Spleen (tissue), 11 donors: ENCODE data around the gene FNTB. TPM values are rescaled to one million over a fixed set of nuclear protein-coding genes. Genes with fewer than 3 reads are reported as not detected.

ENCODE experiments used
- DNase-seq: peaks from one replicate; pipeline ENCODE4 v3.0.0-alpha.2; 2020
- H3K27ac ChIP-seq, 8 donors: fragments of 200-600 bp; sonication (generic) in 7 of 8; 1 replicate in 4 of 8; 2 replicates in 4 of 8; pipeline versions ENCODE4 v1.5.0 to v1.8.0; 2016 to 2021; ENCODE audit warnings: inconsistent platforms in 4 of 8, mild to moderate bottlenecking in 4 of 8, moderate library complexity in 1 of 8
- H3K27me3 ChIP-seq, 7 donors: fragments of 200-600 bp; sonication (generic) in 6 of 7; replicated peaks in 1 of 7; 1 replicate in 4 of 7; 2 replicates in 3 of 7; pipeline versions ENCODE4 v1.5.0 to v1.8.0; 2016 to 2021; ENCODE audit warnings: inconsistent platforms in 3 of 7, mild to moderate bottlenecking in 1 of 7
- H3K36me3 ChIP-seq, 6 donors: fragments of 200-600 bp; sonication (generic) in 5 of 6; 1 replicate in 4 of 6; 2 replicates in 2 of 6; pipeline versions ENCODE4 v1.5.0 to v1.8.0; 2016 to 2021; ENCODE audit warnings: inconsistent platforms in 2 of 6
- H3K4me1 ChIP-seq, 6 donors: fragments of 200-600 bp; sonication (generic) in 5 of 6; 1 replicate in 3 of 6; 2 replicates in 3 of 6; pipeline versions ENCODE4 v1.5.0 to v1.8.0; 2016 to 2021; ENCODE audit warnings: inconsistent platforms in 3 of 6
- H3K4me3 ChIP-seq, 8 donors: fragments of 200-600 bp; sonication (generic) in 7 of 8; 1 replicate in 4 of 8; 2 replicates in 4 of 8; pipeline versions ENCODE4 v1.5.0 to v1.8.0; 2016 to 2021; ENCODE audit warnings: inconsistent platforms in 4 of 8, mild to moderate bottlenecking in 4 of 8, moderate library complexity in 2 of 8
- H3K9me3 ChIP-seq, 8 donors: fragments of 200-600 bp; sonication (generic) in 7 of 8; 1 replicate in 4 of 8; 2 replicates in 4 of 8; pipeline versions ENCODE4 v1.5.0 to v1.8.0; 2016 to 2021; ENCODE audit warnings: inconsistent platforms in 4 of 8
- POLR2A ChIP-seq, 3 donors: fragments of 450-650 bp; IDR thresholded peaks; one replicate each; pipeline ENCODE4 v1.5.1; 2017; ENCODE audit warnings: antibody characterized with exemption in 3 of 3, mild to moderate bottlenecking in 1 of 3
- POLR2AphosphoS5 ChIP-seq, 3 donors: sonication (generic); formaldehyde crosslinking; IDR thresholded peaks; one replicate each; pipeline ENCODE4 v1.5.1; 2017; ENCODE audit warnings: antibody characterized with exemption in 3 of 3
- WGBS, 5 donors: extraction: QIAGEN DNeasy Blood & Tissue Kit in 3 of 5; methylation state at CpG; one replicate each; pipeline versions ENCODE4 v1.1.5 to v1.1.7; 2013 to 2018; 5-methylcytosine and 5-hydroxymethylcytosine counted together
- intact Hi-C: fragments of 100-400 bp; cut with DNase I; formaldehyde crosslinking; loops from one replicate; pipeline ENCODE4 v1.15.0; 2023; ENCODE audit warnings: low total_unique reads
- polyA plus RNA-seq, 3 donors: library from polyadenylated mRNA; stranded (reverse); fragments of 200-250 nt; gene quantifications; one replicate each; pipeline ENCODE4 v1.2.1, GENCODE V29; 2013
- total RNA-seq, 7 donors: library from RNA; depleted of rRNA in 3 of 7; stranded (reverse); fragments of >200 nt in 3 of 7; fragmentation: NEBNext Ultra II Directional in 4 of 7; extraction: Animal tissue kit (Norgen Biotek cat#: 25700) in 4 of 7; gene quantifications; one replicate each; pipeline versions ENCODE4 v1.1.0 to v1.2.1, GENCODE V29; 2016 to 2021
- TF ChIP-seq, protein P1 (sequence below), 11 experiments: fragments of 200-600 bp in 7 of 11; fragments of 450-650 bp in 4 of 11; sonication (generic) in 4 of 11; IDR thresholded peaks in 8 of 11; conservative IDR thresholded peaks in 3 of 11; 1 replicate in 7 of 11; 2 replicates in 4 of 11; pipeline versions ENCODE4 v1.4.0 to v1.8.0; 2016 to 2021; ENCODE audit warnings: antibody characterized with exemption in 11 of 11, inconsistent platforms in 4 of 11, mild to moderate bottlenecking in 1 of 11
- donor health status: healthy with polysubstance abuse.
- donor health status: DM: no; HTN: no; CAD: no; lungs with moderate emphysema.
- donor health status: DM: no; HTN: no; CAD: no.
- donor health status: Bipolar disorder and iron deficiency.
- donor health status: healthy.
- donor health status: DM: no; HTN: no; CAD: no.
- donor health status: DM: yes; HTN: yes; CAD: no.

FNTB gene
- total and polyA plus RNA-seq, 10 donors, result 4.7 to 17.0 (median 10.0) TPM

DNA sequence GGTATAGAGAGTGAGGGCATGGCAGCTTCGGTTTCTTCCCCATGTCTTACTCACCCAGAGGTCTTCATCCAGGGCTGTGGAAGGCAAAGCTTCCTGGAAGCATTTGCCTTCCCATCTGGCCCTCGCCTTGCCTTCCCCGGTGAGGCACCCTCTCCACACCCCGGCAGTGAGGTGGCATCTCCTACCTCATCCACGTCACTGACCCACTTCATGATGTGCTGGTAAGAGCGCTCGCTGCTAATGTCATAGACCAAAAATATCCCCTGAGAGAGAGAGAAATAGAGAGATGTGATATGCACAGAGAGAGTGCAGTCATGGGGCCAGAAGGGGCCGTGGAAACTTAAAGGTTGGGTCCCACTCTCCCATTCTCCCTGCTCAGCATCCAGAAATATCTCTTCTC lies 35.8 kb upstream of the FNTB start:
- Histone ChIP-seq H3K36me3 (peaks cover 0 to 57% (median 5%) of the 10 kb centered on the region in 6 donors), H3K27ac (no peak overlapping the region), H3K27me3 (no peaks in the 10 kb centered on the region), H3K4me3 (no peak overlapping the region), H3K9me3 (no peaks in the 10 kb centered on the region), H3K4me1 (peaks cover 0 to 19% (median 2%) of the 10 kb centered on the region in 6 donors)
- 95 to 98% (median 96%) methylated on average over 8 of the region's 8 CpGs for WGBS, 5 donors
- intact Hi-C loops, result no loop called here
- TF ChIP-seq, protein P1, sequence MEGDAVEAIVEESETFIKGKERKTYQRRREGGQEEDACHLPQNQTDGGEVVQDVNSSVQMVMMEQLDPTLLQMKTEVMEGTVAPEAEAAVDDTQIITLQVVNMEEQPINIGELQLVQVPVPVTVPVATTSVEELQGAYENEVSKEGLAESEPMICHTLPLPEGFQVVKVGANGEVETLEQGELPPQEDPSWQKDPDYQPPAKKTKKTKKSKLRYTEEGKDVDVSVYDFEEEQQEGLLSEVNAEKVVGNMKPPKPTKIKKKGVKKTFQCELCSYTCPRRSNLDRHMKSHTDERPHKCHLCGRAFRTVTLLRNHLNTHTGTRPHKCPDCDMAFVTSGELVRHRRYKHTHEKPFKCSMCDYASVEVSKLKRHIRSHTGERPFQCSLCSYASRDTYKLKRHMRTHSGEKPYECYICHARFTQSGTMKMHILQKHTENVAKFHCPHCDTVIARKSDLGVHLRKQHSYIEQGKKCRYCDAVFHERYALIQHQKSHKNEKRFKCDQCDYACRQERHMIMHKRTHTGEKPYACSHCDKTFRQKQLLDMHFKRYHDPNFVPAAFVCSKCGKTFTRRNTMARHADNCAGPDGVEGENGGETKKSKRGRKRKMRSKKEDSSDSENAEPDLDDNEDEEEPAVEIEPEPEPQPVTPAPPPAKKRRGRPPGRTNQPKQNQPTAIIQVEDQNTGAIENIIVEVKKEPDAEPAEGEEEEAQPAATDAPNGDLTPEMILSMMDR (IDR thresholded peaks at IDR 0.05 in 8 of 11, conservative IDR thresholded peaks at IDR 0.05 in 3 of 11), result no peak
- no peak for TF ChIP-seq POLR2A (IDR thresholded peaks at IDR 0.05)
- no peak for TF ChIP-seq POLR2AphosphoS5 (IDR thresholded peaks at IDR 0.05)
- DNase-seq, result no peak

DNA sequence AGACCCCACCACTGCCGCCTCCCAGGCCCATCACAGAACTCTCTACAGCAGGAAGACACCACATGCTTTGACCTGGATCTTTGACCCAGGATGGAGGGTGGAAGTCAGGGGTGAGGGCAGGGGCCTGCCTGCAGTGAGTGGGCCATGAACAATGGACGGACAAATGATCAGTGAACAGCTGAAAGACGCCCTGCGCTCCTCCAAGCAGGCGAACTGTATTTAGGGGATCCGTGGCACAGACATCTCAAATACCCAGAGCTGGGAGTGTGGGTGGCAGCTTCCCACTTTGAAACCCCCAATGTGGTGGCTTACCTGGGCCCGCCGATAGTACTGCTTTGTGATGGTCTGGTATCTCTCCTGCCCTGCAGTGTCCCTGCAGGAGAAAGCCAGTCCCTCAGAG lies 35.4 kb upstream of the FNTB start:
- 90 to 95% (median 95%) methylated on average over 8 of the region's 8 CpGs for WGBS, 5 donors

DNA sequence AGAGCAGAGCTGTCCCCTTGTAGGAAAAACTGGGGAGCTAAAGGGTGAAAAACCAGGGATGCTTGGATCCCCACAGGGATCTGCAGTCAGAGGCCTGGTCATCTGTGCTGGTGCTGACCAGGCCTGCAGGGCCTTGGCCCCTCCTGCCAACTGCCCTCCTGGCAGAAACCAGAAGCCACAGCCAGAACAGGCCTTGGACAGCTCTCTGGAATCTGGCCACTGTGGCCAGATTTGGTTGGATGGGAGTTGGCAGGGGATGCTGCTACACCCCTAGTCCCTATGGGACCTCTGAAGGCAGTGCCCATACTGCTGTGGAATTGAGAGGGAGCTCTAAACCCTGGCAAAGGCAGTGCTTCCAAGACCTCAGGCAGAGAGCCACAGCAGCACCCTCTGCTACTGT lies 35.0 kb upstream of the FNTB start:
- TF ChIP-seq, protein P1 (IDR thresholded peaks at IDR 0.05 in 8 of 11, conservative IDR thresholded peaks at IDR 0.05 in 3 of 11), result no peak
- TF ChIP-seq POLR2AphosphoS5 (IDR thresholded peaks at IDR 0.05) (no peak), POLR2A (IDR thresholded peaks at IDR 0.05) (no peak)
- intact Hi-C loops, result no loop called here

More for the DNA sequence above, 35.4 kb upstream of the FNTB start:
- no peak for TF ChIP-seq POLR2AphosphoS5 (IDR thresholded peaks at IDR 0.05)
- H3K36me3 ChIP-seq, result peaks cover 0 to 60% (median 4%) of the 10 kb centered on the region in 6 donors
- H3K27ac ChIP-seq, result no peak overlapping the region
- H3K4me3 ChIP-seq, result no peak overlapping the region
- no peak for DNase-seq
- intact Hi-C loops, result no loop called here
- H3K9me3 ChIP-seq, result no peaks in the 10 kb centered on the region
- peaks cover 0 to 19% (median 2%) of the 10 kb centered on the region in 6 donors for H3K4me1 ChIP-seq
- no peaks in the 10 kb centered on the region for H3K27me3 ChIP-seq

DNA sequence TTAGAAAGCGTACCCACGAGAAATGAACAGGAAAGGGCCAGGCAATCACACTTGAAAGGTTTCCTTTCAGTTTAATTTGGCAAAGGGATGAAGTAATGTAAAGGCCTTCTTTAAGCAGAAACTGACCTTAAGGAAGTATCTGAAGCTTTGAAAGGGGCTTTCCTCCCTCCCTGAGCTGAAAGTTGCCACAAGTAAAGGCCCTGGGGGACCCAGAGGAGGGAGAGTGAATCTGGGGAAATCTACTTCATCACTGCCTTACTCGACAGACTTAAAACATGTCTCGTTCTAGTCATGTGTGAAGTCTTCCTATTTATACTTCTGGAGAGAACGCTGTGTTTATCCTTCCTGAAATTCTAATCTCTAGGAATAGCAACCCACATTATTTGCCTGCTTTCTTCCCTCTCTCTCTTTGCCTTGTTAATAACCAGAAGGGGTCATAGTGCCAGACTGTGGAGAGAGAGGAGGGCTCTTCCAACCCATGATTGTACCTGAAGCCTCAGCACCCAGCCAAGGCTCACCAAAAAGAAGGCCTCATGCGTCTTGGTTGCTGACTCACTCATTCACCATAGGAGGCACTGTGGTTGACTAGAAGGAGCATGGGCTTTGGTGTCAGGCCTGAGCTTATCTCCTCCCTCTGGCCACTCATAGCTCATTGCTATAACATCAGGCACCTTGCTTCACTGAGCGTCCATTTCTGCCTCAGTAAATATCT lies 33.9 kb upstream of the FNTB start:
- intact Hi-C loops, result no loop called here
- no peaks in the 10 kb centered on the region for H3K9me3 ChIP-seq
- no peaks in the 10 kb centered on the region for H3K27me3 ChIP-seq
- peaks cover 0 to 14% (median 2%) of the 10 kb centered on the region in 6 donors for H3K4me1 ChIP-seq
- H3K36me3 ChIP-seq, result peaks cover 0 to 59% (median 4%) of the 10 kb centered on the region in 6 donors
- 52 to 69% (median 58%) methylated on average over 6 to 7 of the region's 7 CpGs for WGBS, 5 donors
- no peak for DNase-seq
- TF ChIP-seq POLR2A (IDR thresholded peaks at IDR 0.05) (no peak), POLR2AphosphoS5 (IDR thresholded peaks at IDR 0.05) (no peak)
- no peak overlapping the region for H3K27ac ChIP-seq
- H3K4me3 ChIP-seq, result no peak overlapping the region

More for the DNA sequence above, 35.0 kb upstream of the FNTB start:
- no peak for DNase-seq
- Histone ChIP-seq H3K9me3 (no peaks in the 10 kb centered on the region), H3K4me3 (no peak overlapping the region), H3K27ac (no peak overlapping the region), H3K27me3 (no peaks in the 10 kb centered on the region), H3K36me3 (peaks cover 0 to 60% (median 4%) of the 10 kb centered on the region in 6 donors), H3K4me1 (peaks cover 0 to 19% (median 2%) of the 10 kb centered on the region in 6 donors)

DNA sequence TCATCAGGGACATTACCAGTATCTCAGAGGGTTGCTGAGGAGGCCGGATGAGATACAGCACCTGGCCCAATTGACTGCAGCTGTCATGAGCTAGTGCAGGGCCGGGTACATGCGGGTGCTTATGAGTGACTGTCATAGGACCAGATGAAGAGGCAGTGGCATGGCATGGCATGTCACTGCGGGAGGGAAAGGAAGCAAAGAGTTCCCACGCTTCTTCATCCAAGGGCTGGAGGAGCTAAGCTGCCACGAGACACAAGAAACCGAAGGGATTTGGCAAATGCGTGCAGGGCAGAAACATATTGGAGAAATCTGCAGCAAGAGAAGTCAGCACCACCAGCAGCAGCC lies 33.4 kb upstream of the FNTB start:
- 89 to 96% (median 95%) methylated on average over 8 of the region's 8 CpGs for WGBS, 5 donors
- no peak overlapping the region for H3K4me3 ChIP-seq
- peaks cover 0 to 14% (median 2%) of the 10 kb centered on the region in 6 donors for H3K4me1 ChIP-seq
- TF ChIP-seq, protein P1 (IDR thresholded peaks at IDR 0.05 in 8 of 11, conservative IDR thresholded peaks at IDR 0.05 in 3 of 11), result no peak
- TF ChIP-seq POLR2A (IDR thresholded peaks at IDR 0.05) (no peak), POLR2AphosphoS5 (IDR thresholded peaks at IDR 0.05) (no peak)
- intact Hi-C loops, result no loop called here
- no peaks in the 10 kb centered on the region for H3K27me3 ChIP-seq
- H3K9me3 ChIP-seq, result no peaks in the 10 kb centered on the region
- DNase-seq, result no peak
- peaks cover 0 to 54% (median 3%) of the 10 kb centered on the region in 6 donors for H3K36me3 ChIP-seq
- H3K27ac ChIP-seq, result no peak overlapping the region
